BJ (cell line): ENCODE data around the gene CDH23. TPM values are rescaled to one million over a fixed set of nuclear protein-coding genes. Genes with fewer than 3 reads are reported as not detected.

Source experiments
- CTCF ChIA-PET: fragments of 350-600 bp; formaldehyde crosslinking; extraction: SDS; loops from one replicate; lab custom pipeline; 2021; ENCODE audit warnings: antibody characterized with exemption, inconsistent platforms; lab: Yijun Ruan, JAX
- POLR2A ChIA-PET: fragments of 300-600 bp; sonication (Branson Sonifier 250); formaldehyde crosslinking; extraction: SDS; loops from one replicate; lab custom pipeline; 2021; ENCODE audit warnings: antibody characterized with exemption; lab: Charles Lee
- DNase-seq: peaks from one replicate; pipeline ENCODE4 v3.0.0-alpha.2; 2011; ENCODE audit warnings: low read depth
- H3K27me3 ChIP-seq: 2 replicates; pipeline ENCODE4 v1.6.0; 2011; ENCODE audit warnings: low read length; ENCODE audit not compliant: control insufficient read depth, insufficient read depth
- H3K36me3 ChIP-seq: 2 replicates; pipeline ENCODE4 v1.5.1; 2011; ENCODE audit warnings: low read length; ENCODE audit not compliant: control insufficient read depth, insufficient read depth
- H3K4me3 ChIP-seq: 2 replicates; pipeline ENCODE4 v1.5.1; 2011; ENCODE audit warnings: low read depth, mild to moderate bottlenecking, control low read depth, low read length
- polyA plus RNA-seq: library from polyadenylated mRNA; depleted of rRNA; stranded (reverse); fragments of >200 nt; gene quantifications from 2 replicates; pipeline ENCODE4 v1.2.3, GENCODE V29; 2011
- TF ChIP-seq, protein P1 (sequence below): IDR thresholded peaks from 2 replicates; pipeline ENCODE4 v1.5.1; 2011; ENCODE audit warnings: low read depth, mild to moderate bottlenecking, control low read depth, inconsistent platforms, low read length, moderate library complexity; ENCODE audit not compliant: insufficient read depth

CDH23 gene
- polyA plus RNA-seq, 1 experiment = 0.05 TPM

DNA sequence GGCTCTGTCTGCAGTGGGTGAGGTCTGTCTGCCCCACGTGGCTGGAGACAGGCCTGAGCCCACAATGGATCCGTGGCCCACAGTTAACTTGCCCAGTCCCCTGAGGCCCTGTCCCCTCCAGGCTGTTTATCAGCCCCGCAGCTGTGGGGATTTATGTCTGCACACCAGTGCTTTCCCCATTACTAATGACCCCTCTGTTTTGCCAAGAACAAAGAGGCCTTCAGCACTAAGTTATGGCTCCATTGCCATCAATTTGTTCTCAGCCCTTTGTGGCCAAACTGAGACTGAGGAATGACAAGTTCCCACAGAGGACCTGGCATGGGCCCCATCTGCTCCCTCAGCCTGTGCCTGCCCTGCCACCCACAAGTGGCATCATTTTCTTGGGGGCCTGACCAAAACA is 184.7 kb downstream of the CDH23 start:
- DNase-seq = no peak
- TF ChIP-seq, protein P1, sequence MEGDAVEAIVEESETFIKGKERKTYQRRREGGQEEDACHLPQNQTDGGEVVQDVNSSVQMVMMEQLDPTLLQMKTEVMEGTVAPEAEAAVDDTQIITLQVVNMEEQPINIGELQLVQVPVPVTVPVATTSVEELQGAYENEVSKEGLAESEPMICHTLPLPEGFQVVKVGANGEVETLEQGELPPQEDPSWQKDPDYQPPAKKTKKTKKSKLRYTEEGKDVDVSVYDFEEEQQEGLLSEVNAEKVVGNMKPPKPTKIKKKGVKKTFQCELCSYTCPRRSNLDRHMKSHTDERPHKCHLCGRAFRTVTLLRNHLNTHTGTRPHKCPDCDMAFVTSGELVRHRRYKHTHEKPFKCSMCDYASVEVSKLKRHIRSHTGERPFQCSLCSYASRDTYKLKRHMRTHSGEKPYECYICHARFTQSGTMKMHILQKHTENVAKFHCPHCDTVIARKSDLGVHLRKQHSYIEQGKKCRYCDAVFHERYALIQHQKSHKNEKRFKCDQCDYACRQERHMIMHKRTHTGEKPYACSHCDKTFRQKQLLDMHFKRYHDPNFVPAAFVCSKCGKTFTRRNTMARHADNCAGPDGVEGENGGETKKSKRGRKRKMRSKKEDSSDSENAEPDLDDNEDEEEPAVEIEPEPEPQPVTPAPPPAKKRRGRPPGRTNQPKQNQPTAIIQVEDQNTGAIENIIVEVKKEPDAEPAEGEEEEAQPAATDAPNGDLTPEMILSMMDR = no peak

DNA sequence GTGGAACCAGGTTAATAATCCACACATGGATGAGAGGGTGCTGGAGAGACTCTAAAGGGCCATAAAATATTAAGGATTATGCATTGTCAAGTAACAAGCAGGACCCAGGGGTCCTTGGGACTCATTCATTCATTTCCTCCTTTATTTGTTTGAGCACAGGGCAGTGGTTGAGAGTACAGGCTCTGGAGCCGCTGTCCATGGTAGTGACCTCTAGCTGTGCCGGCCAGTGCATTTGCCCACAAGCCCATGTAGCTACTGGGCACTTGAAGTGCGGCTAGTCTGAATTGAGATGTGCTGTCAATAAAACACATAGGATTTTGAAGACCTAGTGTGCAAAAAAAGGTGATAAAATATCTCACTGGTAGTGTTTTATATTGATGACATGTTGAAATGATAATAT is 185.3 kb downstream of the CDH23 start:
- CTCF ChIA-PET = interaction anchor here (1.3 to 7.1 kb wide), 2 partner anchors 13 to 198 kb away, joined by 3 to 45 read pairs; no protein-coding TSS in a partner anchor
- TF ChIP-seq, protein P1 = no peak
- DNase-seq = no peak
- H3K36me3 ChIP-seq = no peaks in the 10 kb centered on the region
- peaks cover 9% of the 10 kb centered on the region for H3K27me3 ChIP-seq
- POLR2A ChIA-PET = no interaction called here
- H3K4me3 ChIP-seq = no peak overlapping the region

More for the DNA sequence above, 184.7 kb downstream of the CDH23 start:
- ChIA-PET CTCF (interaction anchor here (1.3 to 7.1 kb wide), 2 partner anchors 12 to 197 kb away, joined by 3 to 45 read pairs; no protein-coding TSS in a partner anchor), POLR2A (no interaction called here)
- no peak overlapping the region for H3K4me3 ChIP-seq
- H3K27me3 ChIP-seq = peaks cover 8% of the 10 kb centered on the region
- H3K36me3 ChIP-seq = no peaks in the 10 kb centered on the region

DNA sequence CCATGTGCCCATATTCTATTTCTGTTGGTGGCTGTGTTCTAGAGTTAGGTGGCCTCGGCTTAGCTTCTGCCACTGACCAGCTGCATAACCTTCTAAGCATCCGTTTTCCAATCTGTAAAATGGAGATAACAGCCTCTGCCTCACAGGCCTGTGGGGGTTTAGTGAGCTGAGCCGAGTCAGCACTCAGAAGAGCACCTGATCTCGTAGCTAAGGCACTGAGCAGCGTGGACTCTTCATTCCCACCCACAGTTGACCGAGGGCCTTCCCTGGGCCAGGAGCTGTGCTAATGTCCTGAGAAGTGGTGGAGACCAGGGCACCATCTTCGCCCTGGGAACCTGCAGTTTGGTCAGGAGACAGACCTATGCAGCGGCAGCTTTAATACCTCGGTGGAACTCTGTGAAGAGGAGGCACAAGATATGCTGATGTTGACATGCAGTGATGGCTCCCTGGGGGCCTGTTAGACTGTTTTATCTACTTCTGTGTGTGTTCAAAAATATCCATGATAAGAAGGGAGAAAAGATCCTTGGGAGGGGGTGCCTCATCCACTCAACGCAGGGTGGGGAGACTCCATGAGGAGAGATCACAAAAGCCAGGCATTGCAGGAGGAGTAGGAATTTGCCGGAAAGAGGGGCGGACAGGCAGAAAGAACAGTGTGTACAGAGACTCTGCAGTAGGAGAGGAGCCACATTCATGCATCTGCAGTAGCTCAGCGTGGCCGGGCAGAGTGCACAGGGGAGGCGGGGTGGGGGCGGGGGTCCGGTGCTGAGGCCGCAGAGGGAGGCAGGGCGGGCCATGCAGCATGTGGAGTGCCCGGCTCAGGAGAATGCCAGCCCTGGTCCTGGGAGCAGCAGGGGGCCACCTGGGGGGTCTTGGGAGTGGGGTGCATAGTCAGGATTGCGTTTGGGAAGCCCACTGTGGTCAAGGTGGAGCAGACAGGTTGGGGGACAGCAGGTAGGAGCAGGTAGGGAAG is 186.1 kb downstream of the CDH23 start:
- peaks cover 9% of the 10 kb centered on the region for H3K27me3 ChIP-seq
- ChIA-PET POLR2A (no interaction called here), CTCF (interaction anchor here (0.5 to 7.1 kb wide), 4 partner anchors 14 to 199 kb away, joined by 3 to 45 read pairs (median 5); no protein-coding TSS in a partner anchor)
- H3K4me3 ChIP-seq = no peak overlapping the region
- no peaks in the 10 kb centered on the region for H3K36me3 ChIP-seq
- no peak for DNase-seq
- TF ChIP-seq, protein P1 = no peak

DNA sequence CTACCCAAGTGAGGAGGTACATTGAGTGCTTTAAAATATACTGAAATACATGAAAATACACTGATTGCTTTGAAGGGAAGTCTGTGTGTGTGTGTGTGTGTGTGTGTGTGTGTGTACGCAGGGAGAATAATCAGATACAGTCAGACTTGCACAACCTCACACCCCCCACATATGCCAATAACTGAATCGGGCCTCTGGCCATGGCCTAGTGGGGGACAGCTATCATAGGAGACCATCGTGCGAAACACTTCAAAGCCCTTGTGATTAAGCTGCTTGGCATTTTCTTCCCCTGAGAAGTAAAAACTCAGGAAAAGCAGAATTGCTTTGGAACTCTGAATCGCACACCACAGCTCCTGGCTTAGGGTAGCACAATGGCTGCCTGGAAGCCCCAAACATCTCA is 187.7 kb downstream of the CDH23 start:
- CTCF ChIA-PET = interaction anchor here (0.9 to 7.1 kb wide), 3 partner anchors 15 to 25 kb away, joined by 3 to 45 read pairs (median 7); no protein-coding TSS in a partner anchor
- no peak overlapping the region for H3K4me3 ChIP-seq
- peaks cover 9% of the 10 kb centered on the region for H3K27me3 ChIP-seq
- POLR2A ChIA-PET = no interaction called here
- no peaks in the 10 kb centered on the region for H3K36me3 ChIP-seq
- no peak for DNase-seq
- TF ChIP-seq, protein P1 = no peak

DNA sequence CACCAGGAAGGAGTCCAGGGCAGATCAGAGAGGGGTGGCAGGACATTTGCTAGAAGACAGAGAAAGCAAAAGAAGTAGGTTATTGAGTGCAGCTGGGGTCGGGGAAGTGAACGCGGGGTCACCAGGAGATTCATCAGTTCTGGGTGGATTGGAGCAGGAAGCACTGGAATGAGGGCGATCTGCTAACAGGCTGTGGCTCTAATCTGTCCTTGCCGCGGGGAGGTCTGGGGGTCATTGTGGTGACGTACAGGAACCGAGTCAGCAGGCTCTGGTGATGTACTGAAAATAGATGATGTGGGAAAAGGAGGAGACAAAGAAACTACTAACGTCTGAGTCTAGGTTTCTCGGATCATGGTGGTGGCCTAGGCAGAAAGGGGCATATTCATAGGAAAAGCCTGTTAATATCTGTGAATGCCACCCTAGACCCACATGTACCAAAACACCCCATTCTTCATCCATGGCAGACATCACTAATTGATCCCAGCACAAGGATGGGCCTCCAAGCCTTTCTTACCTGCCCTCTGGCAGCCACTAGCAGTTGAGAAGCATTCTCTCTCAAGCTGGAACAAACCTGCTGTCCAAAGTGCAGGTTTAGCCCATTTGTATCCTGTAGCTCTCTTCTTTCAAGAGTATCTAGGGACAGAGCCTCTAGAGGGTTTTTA is 188.3 kb downstream of the CDH23 start:
- Histone ChIP-seq H3K27me3 (peaks cover 9% of the 10 kb centered on the region), H3K4me3 (no peak overlapping the region), H3K36me3 (no peaks in the 10 kb centered on the region)
- TF ChIP-seq, protein P1 = no peak
- POLR2A ChIA-PET = no interaction called here
- CTCF ChIA-PET = interaction anchor here (0.9 to 7.1 kb wide), 3 partner anchors 16 to 41 kb away, joined by 3 to 45 read pairs (median 3); no protein-coding TSS in a partner anchor
- no peak for DNase-seq
